Measurements from ENCODE around the gene BACH2. TPM values are rescaled to one million over a fixed set of nuclear protein-coding genes. Genes with fewer than 3 reads are reported as not detected.

Gene BACH2
- polyA plus RNA-seq, 5 donors: 6.4 to 10.0 (median 7.7) TPM

DNA sequence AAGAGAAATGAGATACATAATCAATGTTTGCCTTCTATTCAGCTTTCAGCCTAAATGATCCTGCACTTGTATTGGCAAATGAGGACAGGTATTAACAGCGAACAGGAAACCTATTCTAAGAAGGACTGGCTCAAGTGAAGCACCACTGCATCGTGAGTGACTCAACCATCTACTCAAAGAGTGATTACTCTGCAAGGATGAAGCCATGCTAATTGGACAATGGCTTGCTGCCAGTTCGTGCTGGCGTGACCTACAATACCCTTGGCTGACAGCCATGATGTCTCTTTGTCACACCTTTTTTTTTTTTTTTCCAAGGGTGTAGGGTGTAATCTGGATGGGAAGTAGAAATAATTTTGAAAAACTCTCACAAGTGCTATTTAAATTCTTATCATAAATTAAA lies 297.5 kb downstream of the BACH2 start:
- DNase-seq: no peak

DNA sequence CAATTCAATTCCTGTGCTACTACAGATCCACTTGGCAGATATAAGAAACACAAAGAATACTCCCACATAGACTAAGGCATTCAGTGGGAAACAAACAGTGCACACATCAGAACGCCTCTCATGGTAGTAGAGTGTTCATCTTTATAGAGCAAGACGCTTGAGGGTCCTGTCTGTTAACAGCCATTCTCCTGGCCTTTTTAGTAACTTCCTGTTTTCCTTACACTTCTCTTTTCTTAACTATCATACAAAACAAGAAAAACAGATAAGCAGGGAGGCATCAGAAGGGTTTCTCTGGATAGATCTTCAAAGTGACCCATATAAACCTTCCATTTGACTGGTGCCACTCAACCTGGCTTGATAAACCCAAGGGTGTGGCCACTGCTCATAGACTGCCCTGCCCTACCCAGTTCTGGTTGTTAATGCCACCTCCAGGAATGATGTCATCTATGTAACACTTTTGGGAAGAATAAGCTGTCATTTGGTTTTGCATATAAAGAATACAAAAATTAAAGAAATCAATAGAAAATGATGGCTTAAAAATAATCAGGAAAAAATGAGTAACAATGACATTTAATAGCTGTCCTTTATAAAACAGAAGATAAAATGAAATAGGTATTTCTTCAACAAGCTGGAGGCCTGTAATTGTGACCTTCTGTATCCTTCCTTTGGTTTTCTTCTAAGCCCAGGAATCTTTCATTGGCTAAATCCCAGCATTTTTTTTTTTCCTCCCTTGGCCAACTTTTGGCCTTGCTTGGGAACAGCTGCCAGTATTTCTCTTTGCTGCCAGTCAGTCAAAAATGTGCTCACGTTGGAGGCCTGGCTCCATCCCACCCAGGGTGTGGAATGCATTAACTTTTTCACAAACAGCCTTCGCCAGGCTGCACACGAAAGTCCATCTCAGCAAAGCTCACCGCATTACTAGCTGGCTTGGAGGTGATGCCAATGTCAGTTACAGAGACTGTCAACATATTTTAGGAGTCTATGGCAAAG lies 298.9 kb downstream of the BACH2 start:
- DNase-seq: no peak

DNA sequence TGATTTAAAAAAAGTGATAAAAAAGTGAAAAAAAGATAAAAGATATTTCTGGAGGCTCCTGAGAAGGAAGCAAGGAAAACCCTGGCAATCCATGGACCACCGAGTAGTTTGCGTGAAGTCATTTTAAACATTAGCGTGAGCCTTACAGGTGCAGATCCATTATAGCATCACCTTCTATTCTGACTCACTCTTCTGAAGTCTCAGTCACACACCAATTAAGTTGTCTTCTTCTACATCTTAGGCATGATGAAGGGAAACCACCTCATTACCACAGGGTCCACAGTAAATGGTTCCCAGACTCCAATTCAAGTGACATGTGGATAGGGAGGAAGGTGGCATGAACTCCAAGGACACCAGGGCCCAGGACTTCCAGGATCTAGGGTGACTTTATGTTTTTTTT lies 303.2 kb downstream of the BACH2 start:
- no peak for DNase-seq

GRCh38 chr6:89992818-89993217 lies 303.8 kb downstream of the BACH2 start:
- DNase-seq: no peak

GRCh38 chr6:89989742-89990141 lies 306.9 kb downstream of the BACH2 start:
- no peak for DNase-seq

DNA sequence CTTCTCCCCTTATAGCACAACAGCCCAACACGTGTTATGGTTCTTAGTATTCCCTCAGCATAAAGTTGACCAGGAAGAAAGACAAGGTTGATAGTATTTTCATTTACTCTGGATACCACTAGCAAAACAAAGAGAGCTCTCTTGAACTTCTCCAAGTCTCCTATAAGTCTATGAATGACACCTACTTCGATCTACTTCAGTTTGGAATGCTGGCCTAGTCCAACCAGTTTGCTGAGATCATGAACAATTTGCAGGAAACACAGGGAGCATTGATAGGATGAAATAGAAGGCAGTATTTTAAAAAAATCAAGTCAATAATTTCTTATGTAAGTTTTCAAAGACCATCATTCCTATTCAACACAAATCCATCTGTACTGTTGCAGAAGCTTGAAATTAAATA lies 308.8 kb downstream of the BACH2 start:
- no peak for DNase-seq

DNA sequence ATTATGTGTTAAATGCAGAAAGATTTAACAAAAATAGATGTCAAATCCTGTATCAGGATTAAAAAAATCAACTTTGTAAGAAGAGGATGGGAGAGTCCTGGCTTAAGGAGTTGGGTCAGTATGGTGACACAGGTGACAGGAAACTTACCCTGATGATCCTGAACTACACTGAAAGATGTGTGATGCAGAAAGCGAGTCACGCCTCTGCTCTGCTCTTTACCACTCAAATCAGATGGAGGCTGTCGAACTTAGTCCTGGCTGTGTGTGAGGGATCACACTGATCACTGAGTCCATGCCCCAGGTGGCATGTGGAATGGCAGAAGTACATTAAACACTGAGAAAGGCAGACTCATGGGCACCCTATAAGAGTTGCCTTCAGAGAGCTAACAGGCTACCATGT lies 309.5 kb downstream of the BACH2 start:
- no peak for DNase-seq

GRCh38 chr6:89986650-89987074 lies 310.0 kb downstream of the BACH2 start:
- DNase-seq: no peak

GRCh38 chr6:89985751-89986493 lies 310.7 kb downstream of the BACH2 start:
- DNase-seq: peak; percentile 66 to 68

GRCh38 chr6:89984926-89985750 lies 311.5 kb downstream of the BACH2 start:
- DNase-seq: peak; percentile 67 to 72

GRCh38 chr6:89980353-89980752 lies 316.3 kb downstream of the BACH2 start:
- DNase-seq: no peak

DNA sequence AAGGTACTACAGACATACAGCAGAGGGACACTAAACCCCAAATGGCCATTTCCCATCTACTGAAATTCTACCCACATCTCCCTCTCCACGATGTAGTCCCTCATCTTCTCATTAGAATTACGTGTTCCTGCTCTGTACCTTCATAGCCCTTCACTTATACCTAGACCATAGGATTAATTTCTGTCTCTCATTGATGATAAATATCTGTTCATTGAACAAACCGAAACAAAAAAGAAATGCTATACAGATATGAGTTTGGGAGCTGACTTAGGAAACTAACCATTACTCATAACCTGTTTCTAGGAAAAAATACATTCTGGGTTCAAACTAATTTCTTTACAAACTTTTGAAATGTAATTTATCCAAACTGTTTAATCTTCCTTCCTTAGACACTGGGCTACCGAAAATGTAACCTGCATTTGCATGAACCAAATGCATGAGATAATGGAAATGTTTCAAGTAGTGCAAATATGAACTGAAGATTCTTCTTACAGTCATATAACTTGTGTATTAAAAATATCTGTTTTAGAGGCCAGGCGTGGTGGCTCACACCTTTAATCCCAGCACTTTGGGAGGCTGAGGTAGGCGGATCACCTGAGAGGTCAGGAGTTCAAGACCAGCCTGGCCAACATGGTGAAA lies 317.0 kb downstream of the BACH2 start:
- DNase-seq: no peak

GRCh38 chr6:89978749-89979145 lies 317.9 kb downstream of the BACH2 start:
- DNase-seq: no peak

DNA sequence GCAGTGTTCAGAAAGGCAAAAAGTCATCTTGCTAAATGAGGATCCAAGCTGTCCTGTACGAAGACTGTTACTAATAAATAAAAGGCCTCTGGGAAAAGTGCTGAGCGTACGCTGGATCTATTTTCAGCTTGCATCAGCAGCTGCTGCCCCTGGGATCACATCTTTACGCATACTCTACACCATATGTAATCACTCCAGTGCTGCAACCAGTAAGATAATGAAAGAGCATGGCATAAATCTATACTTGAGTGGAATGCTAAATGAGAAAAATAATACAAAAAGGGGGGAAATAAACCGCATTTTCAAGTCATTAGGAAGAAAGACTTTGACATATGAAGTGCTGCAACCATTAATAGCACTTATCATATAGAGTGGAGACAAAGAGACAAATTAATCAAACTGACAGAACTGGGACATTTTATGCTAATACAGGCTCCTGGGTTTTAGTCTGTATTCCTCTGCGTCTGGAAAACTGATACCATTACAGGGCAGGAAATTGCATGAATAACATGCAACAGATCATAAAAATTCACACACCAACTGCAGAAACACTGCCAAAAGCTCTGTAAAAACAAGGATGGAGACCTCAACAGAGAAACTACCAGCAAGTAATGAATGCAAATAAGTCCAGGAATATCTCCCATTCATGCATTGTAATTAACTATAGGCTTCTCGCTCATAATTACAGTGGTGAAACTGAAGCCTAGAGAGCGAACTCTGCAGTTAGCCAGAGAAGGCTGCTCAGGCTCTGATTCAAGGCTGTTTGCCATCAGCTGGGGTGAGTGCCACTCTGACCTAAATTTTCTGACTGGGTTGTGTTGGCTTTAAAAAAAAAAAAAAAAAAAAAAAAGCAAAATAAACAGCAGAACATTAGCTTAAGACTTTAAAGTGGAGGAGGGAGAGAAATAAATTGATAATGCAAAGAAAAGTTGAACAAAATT lies 318.6 kb downstream of the BACH2 start:
- DNase-seq: peak; percentile 90 to 94

GRCh38 chr6:89976694-89977020 lies 320.0 kb downstream of the BACH2 start:
- no peak for DNase-seq

DNA sequence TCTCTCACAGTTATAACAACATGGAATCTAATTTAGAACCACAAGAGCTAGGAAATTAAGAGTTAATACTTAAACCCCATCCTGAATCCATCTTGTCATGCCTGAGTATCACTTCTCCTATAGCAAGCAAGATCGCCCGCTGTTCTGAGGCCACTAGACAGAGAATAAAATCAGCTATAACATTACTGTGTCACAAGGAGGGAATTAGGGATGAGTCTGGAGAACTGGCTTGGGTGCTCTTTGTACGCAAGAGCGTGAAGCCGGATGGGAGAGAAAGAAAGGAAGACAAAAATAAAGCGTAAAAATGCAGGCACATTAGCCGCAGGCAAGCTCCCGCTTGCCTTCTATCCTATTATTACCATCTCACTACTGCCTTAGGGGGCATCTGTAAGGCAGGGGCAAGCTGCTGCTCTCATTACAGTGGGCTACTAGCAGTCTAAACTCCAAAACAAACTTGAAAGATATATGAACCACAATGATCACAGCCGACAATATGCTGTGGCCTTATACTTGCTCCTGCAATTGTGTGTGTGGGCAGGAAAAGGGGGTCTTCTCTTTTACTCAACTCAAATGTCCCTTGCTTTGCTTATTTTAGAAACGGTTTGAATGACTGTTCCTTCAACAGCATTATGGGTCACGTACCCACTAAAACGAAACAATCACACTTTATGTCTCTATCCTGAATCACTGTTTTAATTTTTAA lies 320.5 kb downstream of the BACH2 start:
- no peak for DNase-seq

DNA sequence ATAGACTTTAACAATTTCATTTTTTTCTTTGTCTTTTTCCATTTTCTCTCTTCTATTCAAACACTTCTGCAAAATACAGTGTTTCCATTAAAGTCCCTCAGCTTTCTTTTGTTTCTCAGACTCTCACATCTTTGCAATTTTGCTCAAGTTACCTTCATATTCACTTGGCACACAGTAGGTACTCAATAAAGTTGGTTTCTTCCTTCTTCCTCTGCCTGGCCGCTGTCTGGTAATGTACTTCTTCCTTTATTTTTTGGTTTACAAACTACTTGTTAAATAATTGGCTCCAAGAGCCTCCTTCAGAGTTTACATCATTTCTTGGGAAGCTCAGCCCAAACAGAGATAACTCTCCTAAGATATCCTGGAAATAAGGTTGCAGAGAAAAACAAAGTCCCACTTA lies 321.3 kb downstream of the BACH2 start:
- no peak for DNase-seq

DNA sequence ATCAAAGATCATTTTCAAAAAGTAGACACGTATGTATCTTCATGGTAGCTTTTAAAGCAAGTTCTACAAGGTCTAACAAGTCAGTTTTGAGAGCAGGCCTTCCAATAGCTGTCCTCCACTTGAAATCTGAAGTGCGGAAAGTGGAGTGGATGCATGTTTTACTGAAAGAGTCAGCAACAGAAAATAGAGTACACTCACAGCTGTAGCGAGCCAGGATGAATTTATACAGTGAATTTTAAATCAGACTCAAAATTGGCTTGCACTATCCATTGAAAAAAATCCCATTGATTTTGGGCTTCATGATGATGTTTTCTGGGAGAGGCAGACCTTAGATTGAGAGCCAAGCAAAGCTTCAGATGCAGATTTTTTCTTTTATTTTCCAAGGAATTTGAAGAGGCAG lies 321.8 kb downstream of the BACH2 start:
- DNase-seq: no peak

- no peak for DNase-seq
Measured at GRCh38 chr6:89972025-89972381, 324.6 kb downstream of the BACH2 start.
